Caco-2 (cell line): ENCODE measurements around the gene CTNNA2. TPM values are rescaled to one million over a fixed set of nuclear protein-coding genes. Genes with fewer than 3 reads are reported as not detected.

Experiments used
- BruUV-seq: library from RNA; stranded (reverse); fragments of 400-500 nt; replicated peaks from 2 replicates; lab custom pipeline; 2021; lab: Mats Ljungman, UMichigan
- CTCF ChIA-PET: fragments of 300-600 bp; sonication (Branson Sonifier 250); formaldehyde crosslinking; loops from one replicate; lab custom pipeline; 2022; ENCODE audit warnings: antibody characterized with exemption; lab: Charles Lee
- POLR2A ChIA-PET: fragments of 300-600 bp; sonication (Branson Sonifier 250); formaldehyde crosslinking; loops from one replicate; lab custom pipeline; 2022; ENCODE audit warnings: antibody characterized with exemption; lab: Charles Lee
- DNase-seq, 2 experiments: peaks; one replicate each; pipeline versions ENCODE4 v3.0.0 to v3.0.0-alpha.2; 2020 to 2022
- H3K27me3 ChIP-seq: replicated peaks from 2 replicates; pipeline ENCODE4 v1.6.0; 2011; ENCODE audit warnings: low read length; ENCODE audit not compliant: control insufficient read depth, insufficient read depth
- H3K36me3 ChIP-seq: 2 replicates; pipeline ENCODE4 v1.5.1; 2011; ENCODE audit warnings: low read length; ENCODE audit not compliant: control insufficient read depth, insufficient read depth
- H3K4me1 ChIP-seq: fragments of 250-450 bp; sonication (Bioruptor Pico); 2 replicates; pipeline ENCODE4 v1.5.1; 2020; ENCODE audit warnings: mild to moderate bottlenecking
- H3K4me3 ChIP-seq: 2 replicates; pipeline ENCODE4 v1.5.1; 2011; ENCODE audit warnings: low read depth, mild to moderate bottlenecking, control low read depth, low read length
- H3K9me3 ChIP-seq: fragments of 250-450 bp; sonication (Bioruptor Pico); 2 replicates; pipeline ENCODE4 v1.5.1; 2020; ENCODE audit warnings: mild to moderate bottlenecking, moderate library complexity
- H3K27ac Mint-ChIP-seq: one replicate; pipeline ENCODE4 v1.8.0; 2022; ENCODE audit warnings: mixed read lengths; ENCODE audit not compliant: unreplicated experiment
- H3K27me3 Mint-ChIP-seq: one replicate; pipeline ENCODE4 v1.8.0; 2022; ENCODE audit warnings: mixed read lengths; ENCODE audit not compliant: insufficient read depth, unreplicated experiment
- H3K36me3 Mint-ChIP-seq: one replicate; pipeline ENCODE4 v1.8.0; 2022; ENCODE audit warnings: mild to moderate bottlenecking, mixed read lengths; ENCODE audit not compliant: insufficient read depth, unreplicated experiment
- H3K4me1 Mint-ChIP-seq: one replicate; pipeline ENCODE4 v1.8.0; 2022; ENCODE audit warnings: low read depth, mixed read lengths; ENCODE audit not compliant: unreplicated experiment
- H3K4me3 Mint-ChIP-seq: one replicate; pipeline ENCODE4 v1.8.0; 2022; ENCODE audit warnings: mild to moderate bottlenecking, moderate library complexity, mixed read lengths; ENCODE audit not compliant: unreplicated experiment
- H3K9me3 Mint-ChIP-seq: one replicate; pipeline ENCODE4 v1.8.0; 2022; ENCODE audit warnings: mixed read lengths; ENCODE audit not compliant: unreplicated experiment
- intact Hi-C: fragments of 100-400 bp; cut with micrococcal nuclease; formaldehyde crosslinking; loops from one replicate; pipeline ENCODE4 v1.10.0; 2022; ENCODE audit not compliant: unreplicated experiment
- total RNA-seq: library from RNA; stranded (reverse); gene quantifications from 2 replicates; pipeline ENCODE4 v1.2.3, GENCODE V29; 2022
- TF ChIP-seq, protein P1 (sequence below), 2 experiments: fragments of 200-600 bp in 1 of 2; IDR thresholded peaks; 1 replicate in 1 of 2; 2 replicates in 1 of 2; pipeline versions ENCODE4 v1.5.1 to v1.8.0; 2011 to 2022; ENCODE audit warnings: antibody characterized with exemption in 1 of 2, control low read depth in 1 of 2, inconsistent platforms in 1 of 2, low read depth in 1 of 2, low read length in 1 of 2, mild to moderate bottlenecking in 1 of 2, moderate library complexity in 1 of 2; ENCODE audit not compliant: insufficient read depth in 1 of 2, severe bottlenecking in 1 of 2, unreplicated experiment in 1 of 2

CTNNA2 gene
- total RNA-seq, 1 experiment from 2014 or later: not detected

GRCh38 chr2:79993144-79993543 lies 480.3 kb downstream of the CTNNA2 start:
- DNase-seq: no peak
- H3K4me3 Mint-ChIP-seq: no peak overlapping the region
- no peaks in the 10 kb centered on the region for H3K4me1 ChIP-seq
- no peak overlapping the region for H3K4me3 ChIP-seq
- no peaks in the 10 kb centered on the region for H3K9me3 ChIP-seq
- CTCF ChIA-PET: no interaction called here
- H3K27me3 ChIP-seq: no peaks in the 10 kb centered on the region
- H3K36me3 ChIP-seq: no peaks in the 10 kb centered on the region
- no peaks in the 10 kb centered on the region for H3K4me1 Mint-ChIP-seq
- BruUV-seq: no TSS peak
- peaks cover 13% of the 10 kb centered on the region for H3K27me3 Mint-ChIP-seq
- H3K9me3 Mint-ChIP-seq: no peaks in the 10 kb centered on the region
- no peaks in the 10 kb centered on the region for H3K36me3 Mint-ChIP-seq
- intact Hi-C loops: no loop called here
- TF ChIP-seq, protein P1, sequence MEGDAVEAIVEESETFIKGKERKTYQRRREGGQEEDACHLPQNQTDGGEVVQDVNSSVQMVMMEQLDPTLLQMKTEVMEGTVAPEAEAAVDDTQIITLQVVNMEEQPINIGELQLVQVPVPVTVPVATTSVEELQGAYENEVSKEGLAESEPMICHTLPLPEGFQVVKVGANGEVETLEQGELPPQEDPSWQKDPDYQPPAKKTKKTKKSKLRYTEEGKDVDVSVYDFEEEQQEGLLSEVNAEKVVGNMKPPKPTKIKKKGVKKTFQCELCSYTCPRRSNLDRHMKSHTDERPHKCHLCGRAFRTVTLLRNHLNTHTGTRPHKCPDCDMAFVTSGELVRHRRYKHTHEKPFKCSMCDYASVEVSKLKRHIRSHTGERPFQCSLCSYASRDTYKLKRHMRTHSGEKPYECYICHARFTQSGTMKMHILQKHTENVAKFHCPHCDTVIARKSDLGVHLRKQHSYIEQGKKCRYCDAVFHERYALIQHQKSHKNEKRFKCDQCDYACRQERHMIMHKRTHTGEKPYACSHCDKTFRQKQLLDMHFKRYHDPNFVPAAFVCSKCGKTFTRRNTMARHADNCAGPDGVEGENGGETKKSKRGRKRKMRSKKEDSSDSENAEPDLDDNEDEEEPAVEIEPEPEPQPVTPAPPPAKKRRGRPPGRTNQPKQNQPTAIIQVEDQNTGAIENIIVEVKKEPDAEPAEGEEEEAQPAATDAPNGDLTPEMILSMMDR (IDR thresholded peaks at IDR 0.05; ENCODE audit: insufficient read depth in 1 of 2, low read depth in 1 of 2, low read length in 1 of 2, severe bottlenecking in 1 of 2, unreplicated experiment in 1 of 2): no peak
- POLR2A ChIA-PET: no interaction called here
- H3K27ac Mint-ChIP-seq: no peak overlapping the region

DNA sequence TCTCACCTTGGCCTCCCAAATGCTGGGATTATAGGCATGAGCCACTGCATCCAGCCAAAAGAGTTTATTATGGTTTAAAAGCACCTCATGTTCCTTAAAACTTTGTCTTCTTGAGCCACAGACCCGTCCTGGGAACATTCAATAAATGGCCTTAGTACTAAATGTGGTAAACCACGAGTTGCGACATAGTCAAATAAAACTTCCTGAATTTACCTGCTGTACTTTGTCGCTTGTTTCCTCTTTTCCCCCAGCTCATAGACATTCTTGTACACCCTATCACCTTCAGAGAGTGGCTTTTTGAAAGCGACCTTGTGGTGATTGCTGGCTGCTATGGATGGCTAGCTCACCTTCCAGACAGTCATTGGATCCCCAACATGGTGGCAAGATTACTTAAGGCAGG lies 481.3 kb downstream of the CTNNA2 start:
- Mint-ChIP-seq H3K4me1 (no peaks in the 10 kb centered on the region), H3K4me3 (no peak overlapping the region), H3K9me3 (no peaks in the 10 kb centered on the region), H3K36me3 (no peaks in the 10 kb centered on the region), H3K27ac (no peak overlapping the region), H3K27me3 (peaks cover 13% of the 10 kb centered on the region)
- CTCF ChIA-PET: no interaction called here
- Histone ChIP-seq H3K4me3 (no peak overlapping the region), H3K4me1 (no peaks in the 10 kb centered on the region), H3K9me3 (no peaks in the 10 kb centered on the region), H3K36me3 (no peaks in the 10 kb centered on the region), H3K27me3 (no peaks in the 10 kb centered on the region)
- DNase-seq: no peak
- intact Hi-C loops: no loop called here
- POLR2A ChIA-PET: no interaction called here
- no TSS peak for BruUV-seq
- TF ChIP-seq, protein P1 (IDR thresholded peaks at IDR 0.05; ENCODE audit: insufficient read depth in 1 of 2, low read depth in 1 of 2, low read length in 1 of 2, severe bottlenecking in 1 of 2, unreplicated experiment in 1 of 2): no peak

- Histone ChIP-seq H3K36me3 (no peaks in the 10 kb centered on the region), H3K27me3 (no peaks in the 10 kb centered on the region), H3K4me3 (no peak overlapping the region), H3K9me3 (no peaks in the 10 kb centered on the region), H3K4me1 (no peaks in the 10 kb centered on the region)
- Mint-ChIP-seq H3K4me3 (no peak overlapping the region), H3K9me3 (no peaks in the 10 kb centered on the region), H3K27ac (no peak overlapping the region), H3K36me3 (no peaks in the 10 kb centered on the region), H3K4me1 (no peaks in the 10 kb centered on the region), H3K27me3 (peaks cover 14% of the 10 kb centered on the region)
- intact Hi-C loops: no loop called here
- TF ChIP-seq, protein P1 (IDR thresholded peaks at IDR 0.05; ENCODE audit: insufficient read depth in 1 of 2, low read depth in 1 of 2, low read length in 1 of 2, severe bottlenecking in 1 of 2, unreplicated experiment in 1 of 2): no peak
- POLR2A ChIA-PET: no interaction called here
- CTCF ChIA-PET: no interaction called here
- BruUV-seq: no TSS peak
- no peak for DNase-seq
Observed at GRCh38 chr2:79994965-79995364, 482.1 kb downstream of the CTNNA2 start.
